ENCODE measurements around the gene KRTAP10-10. TPM values are rescaled to one million over a fixed set of nuclear protein-coding genes. Genes with fewer than 3 reads are reported as not detected.

The KRTAP10-10 gene
- not detected in 2 replicates for total RNA-seq

GRCh38 chr21:44637018-44637850, at the start of gene KRTAP10-10:
Gene KRTAP10-10 (plus strand): TSS chr21:44637356. CDS start chr21:44637418, 62 bp downstream.

DNA sequence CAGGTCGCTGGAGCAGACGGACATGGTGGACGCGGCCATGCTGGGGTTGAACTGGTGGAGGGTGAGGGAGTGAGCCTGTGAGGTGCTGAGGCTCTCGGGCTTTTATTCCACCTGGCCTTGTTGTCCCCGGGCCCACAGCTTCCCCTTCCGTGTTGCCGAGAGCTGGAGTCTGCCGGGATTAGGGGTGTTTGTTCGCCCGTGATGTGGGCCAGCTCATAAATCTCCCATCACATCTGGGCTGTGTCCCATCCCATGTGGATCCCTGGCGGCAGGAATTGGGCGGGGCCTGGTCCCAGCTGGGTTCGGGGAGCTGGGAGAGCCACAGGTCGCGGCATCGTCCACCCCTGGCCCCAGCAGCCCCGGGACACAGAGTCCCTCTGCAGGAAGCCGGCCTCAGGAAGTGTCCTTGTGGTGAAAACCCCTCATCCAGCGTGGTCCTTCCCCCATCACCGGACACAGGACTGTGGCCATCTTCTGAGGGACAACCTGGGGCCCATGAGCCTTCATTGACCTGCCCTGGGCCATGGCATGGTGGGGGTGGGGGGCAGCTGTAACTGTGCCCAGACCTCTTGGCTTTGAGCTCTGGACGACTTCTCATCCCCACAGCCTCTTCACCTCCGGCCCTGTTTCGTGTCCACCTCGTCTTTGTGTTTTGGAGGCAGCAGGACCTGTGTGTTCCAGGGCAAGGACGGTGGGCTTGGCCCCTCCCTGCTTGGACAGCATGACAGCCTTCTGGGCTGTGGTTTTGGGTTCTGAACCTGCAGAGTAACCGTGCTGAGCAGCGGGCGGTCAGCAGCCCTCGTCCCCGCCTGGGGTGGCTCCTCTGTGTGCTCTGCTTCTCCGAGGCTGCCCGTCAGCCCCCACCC, 44.5 kb upstream of the KRTAP10-10 start, which contains the start of gene KRTAP10-6:
Gene KRTAP10-6, minus strand, starts transcription at position 60 of the 866 bp plus-strand sequence. Its CDS starts 21 bp downstream, at position 39.

GRCh38 chr21:44600118-44600978, 36.8 kb upstream of the KRTAP10-10 start, which contains the start of gene KRTAP10-7:
Gene KRTAP10-7 (plus strand): TSS chr21:44600597. CDS start chr21:44600622, 25 bp downstream.

DNA sequence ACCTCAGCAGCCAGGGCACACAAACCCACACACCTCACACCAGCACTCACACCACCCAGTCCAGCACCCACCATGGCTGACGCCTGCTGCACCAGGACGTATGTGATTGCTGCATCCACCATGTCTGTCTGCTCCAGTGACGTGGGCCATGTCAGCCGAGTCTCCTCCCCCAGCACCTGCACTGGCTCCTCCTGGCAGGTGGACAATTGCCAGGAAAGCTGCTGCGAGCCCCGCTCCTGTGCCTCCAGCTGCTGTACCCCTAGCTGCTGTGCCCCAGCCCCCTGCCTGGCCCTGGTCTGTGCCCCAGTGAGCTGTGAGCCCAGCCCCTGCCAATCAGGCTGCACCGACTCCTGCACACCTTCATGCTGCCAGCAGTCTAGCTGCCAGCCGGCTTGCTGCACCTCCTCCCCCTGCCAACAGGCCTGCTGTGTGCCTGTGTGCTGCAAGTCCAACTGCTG, 25.1 kb upstream of the KRTAP10-10 start, which contains the start of gene KRTAP10-8:
Gene KRTAP10-8, plus strand, starts transcription at position 51 of the 458 bp plus-strand sequence. Its CDS starts 22 bp downstream, at position 73.

DNA sequence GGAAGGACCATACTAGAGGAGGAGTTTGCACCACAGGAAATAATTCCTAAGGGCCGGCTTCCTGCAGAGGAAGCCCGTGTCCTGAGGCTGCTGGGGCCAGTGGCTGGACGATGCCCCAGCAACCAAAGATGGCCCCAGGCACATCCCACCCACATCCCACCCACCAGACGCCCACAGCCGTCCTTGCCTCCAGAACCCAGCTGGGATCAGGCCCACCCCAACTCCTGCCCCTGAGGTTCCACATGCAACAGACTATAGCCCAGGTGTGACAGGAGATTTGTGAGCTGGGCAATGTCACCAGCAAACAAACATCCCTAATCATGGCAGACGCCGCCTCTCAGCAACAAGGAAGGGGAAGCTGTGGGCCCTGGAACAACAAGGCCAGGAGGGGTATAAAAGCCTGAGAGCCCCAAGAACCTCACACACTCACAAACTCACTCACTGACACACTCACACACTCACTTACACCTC, 10.4 kb upstream of the KRTAP10-10 start, which contains the start of gene KRTAP10-9:
Gene KRTAP10-9, plus strand, starts transcription at position 421 of the 471 bp plus-strand sequence. CDS start 79 bp downstream, outside the sequence.

DNA sequence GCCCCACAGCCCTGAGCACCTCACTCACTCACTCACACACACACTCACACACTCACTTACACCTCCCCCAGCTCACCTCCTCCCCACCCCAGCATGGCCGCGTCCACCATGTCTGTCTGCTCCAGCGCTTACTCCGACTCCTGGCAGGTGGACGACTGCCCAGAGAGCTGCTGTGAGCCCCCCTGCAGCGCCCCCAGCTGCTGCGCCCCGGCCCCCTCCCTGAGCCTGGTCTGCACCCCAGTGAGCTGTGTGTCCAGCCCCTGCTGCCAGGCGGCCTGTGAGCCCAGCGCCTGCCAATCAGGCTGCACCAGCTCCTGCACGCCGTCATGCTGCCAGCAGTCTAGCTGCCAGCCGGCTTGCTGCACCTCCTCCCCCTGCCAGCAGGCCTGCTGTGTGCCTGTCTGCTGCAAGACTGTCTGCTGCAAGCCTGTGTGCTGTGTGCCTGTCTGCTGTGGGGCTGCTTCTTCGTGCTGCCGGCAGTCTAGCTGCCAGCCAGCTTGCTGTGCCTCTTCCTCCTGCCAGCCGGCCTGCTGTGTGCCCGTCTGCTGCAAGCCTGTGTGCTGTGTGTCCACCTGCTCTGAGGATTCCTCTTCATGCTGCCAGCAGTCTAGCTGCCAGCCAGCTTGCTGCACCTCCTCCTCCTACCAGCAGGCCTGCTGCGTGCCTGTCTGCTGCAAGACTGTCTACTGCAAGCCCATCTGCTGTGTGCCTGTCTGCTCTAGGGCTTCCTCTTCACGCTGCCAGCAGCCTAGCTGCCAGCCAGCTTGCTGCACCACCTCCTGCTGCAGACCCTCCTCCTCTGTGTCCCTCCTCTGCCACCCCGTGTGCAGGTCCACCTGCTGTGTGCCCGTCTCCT, 9.4 kb downstream of the KRTAP10-10 start, which contains the start of gene KRTAP10-11:
Gene KRTAP10-11, plus strand, starts transcription at position 49 of the 856 bp plus-strand sequence. Its CDS starts 45 bp downstream, at position 94.

GRCh38 chr21:44654576-44655175, 17.5 kb downstream of the KRTAP10-10 start, which contains the start of gene KRTAP12-4:
Gene KRTAP12-4 (minus strand): TSS chr21:44654659. CDS start chr21:44654614, 45 bp downstream.

GRCh38 chr21:44657635-44658540, 20.7 kb downstream of the KRTAP10-10 start, which contains the start of gene KRTAP12-3:
Gene KRTAP12-3 (plus strand): TSS chr21:44657932. CDS start chr21:44657980, 48 bp downstream.

GRCh38 chr21:44666401-44667320, 29.5 kb downstream of the KRTAP10-10 start, which contains the start of gene KRTAP12-2:
Gene KRTAP12-2 (minus strand): TSS chr21:44666927. CDS start chr21:44666886, 41 bp downstream.

DNA sequence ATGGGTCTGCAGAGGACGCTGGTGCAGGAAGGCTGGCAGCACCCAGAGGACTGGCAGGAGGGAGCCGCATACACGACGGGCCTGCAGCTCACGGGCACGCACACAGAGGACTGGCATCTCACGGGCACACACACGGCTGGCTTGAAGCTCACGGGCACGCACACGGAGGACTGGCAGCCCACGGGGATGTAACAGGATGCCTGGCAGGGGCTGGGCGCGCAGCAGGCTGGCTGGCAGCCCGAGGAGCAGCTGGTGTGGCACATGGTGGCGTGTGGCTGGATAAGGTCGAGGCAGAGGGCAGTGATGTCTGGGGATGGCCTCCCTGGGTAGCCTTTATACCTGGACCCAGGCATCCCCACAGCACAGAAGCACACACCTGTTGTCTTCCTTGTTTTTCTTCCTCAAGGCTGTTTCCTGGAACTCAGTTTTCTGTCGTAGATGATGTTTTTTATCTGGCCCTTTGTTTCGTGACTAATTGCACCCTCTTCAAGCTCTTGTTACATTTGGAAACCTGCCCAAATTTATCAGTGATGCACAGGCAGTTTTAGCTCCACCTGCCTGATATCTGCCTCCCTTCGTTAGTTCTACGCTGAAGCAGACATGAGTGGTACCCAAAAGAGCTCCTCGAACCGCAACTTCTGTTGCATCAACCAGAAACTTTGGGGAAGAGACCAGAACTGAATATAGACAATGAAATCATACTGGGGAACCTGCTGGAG, 44.9 kb downstream of the KRTAP10-10 start, which contains the start of gene KRTAP12-1:
Gene KRTAP12-1, minus strand, starts transcription at position 303 of the 719 bp plus-strand sequence. Its CDS starts 40 bp downstream, at position 263.

Other genes starting within 250 kb of the KRTAP10-10 start
- gene LRRC3, start 181.8 kb upstream of the KRTAP10-10 start, total RNA-seq: 1.9 and 3.3 TPM in 2 replicates
- gene KRTAP10-1, start 97.2 kb upstream of the KRTAP10-10 start, total RNA-seq: not detected in 2 replicates
- gene KRTAP10-2, start 85.9 kb upstream of the KRTAP10-10 start, total RNA-seq: not detected in 2 replicates
- not detected in 2 replicates for gene KRTAP10-3, start 78.6 kb upstream of the KRTAP10-10 start, total RNA-seq
- gene KRTAP10-4, start 63.6 kb upstream of the KRTAP10-10 start, total RNA-seq: not detected in 2 replicates
- not detected in 2 replicates for gene KRTAP10-5, start 56.8 kb upstream of the KRTAP10-10 start, total RNA-seq
- not detected in 2 replicates for gene KRTAP10-6, start 44.9 kb upstream of the KRTAP10-10 start, total RNA-seq
- gene KRTAP10-7, start 36.8 kb upstream of the KRTAP10-10 start, total RNA-seq: not detected in 2 replicates
- gene KRTAP10-8, start 25.3 kb upstream of the KRTAP10-10 start, total RNA-seq: not detected in 2 replicates
- not detected in 2 replicates for gene KRTAP10-9, start 10.3 kb upstream of the KRTAP10-10 start, total RNA-seq
- not detected in 2 replicates for gene KRTAP10-11, start 9.1 kb downstream of the KRTAP10-10 start, total RNA-seq
- not detected in 2 replicates for gene KRTAP12-4, start 17.3 kb downstream of the KRTAP10-10 start, total RNA-seq
- gene KRTAP12-3, start 20.6 kb downstream of the KRTAP10-10 start, total RNA-seq: not detected in 2 replicates
- not detected in 2 replicates for gene KRTAP12-2, start 29.6 kb downstream of the KRTAP10-10 start, total RNA-seq
- not detected in 2 replicates for gene KRTAP12-1, start 44.8 kb downstream of the KRTAP10-10 start, total RNA-seq
- gene KRTAP10-12, start 59.8 kb downstream of the KRTAP10-10 start, total RNA-seq: not detected in 2 replicates
- not detected in 2 replicates for gene TSPEAR, start 74.2 kb downstream of the KRTAP10-10 start, total RNA-seq
- gene UBE2G2, start 164.5 kb downstream of the KRTAP10-10 start, total RNA-seq: 41.7 and 46.1 TPM in 2 replicates
- gene SUMO3, start 180.7 kb downstream of the KRTAP10-10 start, total RNA-seq: 82.6 and 98.3 TPM in 2 replicates
- 99.3 and 152 TPM in 2 replicates for gene PTTG1IP, start 236.3 kb downstream of the KRTAP10-10 start, total RNA-seq

Measured in hair follicular keratinocyte (primary cell).